Limb (tissue), 2 donors: ENCODE results near the gene SPINK6.

Source experiments
- DNase-seq, 2 donors: peaks; one replicate each; pipeline ENCODE4 v3.0.0-alpha.2; 2016; ENCODE audit errors: extremely low spot score in 2 of 2

SPINK6 gene

DNA sequence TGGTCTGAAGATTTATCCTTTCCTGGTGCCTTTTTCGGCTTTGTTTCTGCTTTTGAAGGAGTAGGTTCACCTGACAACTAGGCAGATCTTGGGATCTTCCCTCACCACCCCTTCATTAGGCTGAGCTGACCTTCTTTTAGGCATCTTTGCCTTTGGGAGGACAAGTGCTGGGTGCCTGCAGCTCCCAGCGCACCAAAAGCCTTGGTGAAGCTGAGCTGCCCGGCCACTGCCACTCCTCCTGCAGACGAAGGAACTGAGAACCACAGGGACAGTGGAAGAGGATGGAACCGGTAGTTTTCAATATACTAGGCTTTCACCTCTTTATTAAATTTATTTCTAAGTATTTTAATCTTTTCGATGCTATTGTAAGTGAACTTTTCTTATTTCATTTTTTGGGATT, 18.7 kb downstream of the SPINK6 start:
- DNase-seq = no peak

DNA sequence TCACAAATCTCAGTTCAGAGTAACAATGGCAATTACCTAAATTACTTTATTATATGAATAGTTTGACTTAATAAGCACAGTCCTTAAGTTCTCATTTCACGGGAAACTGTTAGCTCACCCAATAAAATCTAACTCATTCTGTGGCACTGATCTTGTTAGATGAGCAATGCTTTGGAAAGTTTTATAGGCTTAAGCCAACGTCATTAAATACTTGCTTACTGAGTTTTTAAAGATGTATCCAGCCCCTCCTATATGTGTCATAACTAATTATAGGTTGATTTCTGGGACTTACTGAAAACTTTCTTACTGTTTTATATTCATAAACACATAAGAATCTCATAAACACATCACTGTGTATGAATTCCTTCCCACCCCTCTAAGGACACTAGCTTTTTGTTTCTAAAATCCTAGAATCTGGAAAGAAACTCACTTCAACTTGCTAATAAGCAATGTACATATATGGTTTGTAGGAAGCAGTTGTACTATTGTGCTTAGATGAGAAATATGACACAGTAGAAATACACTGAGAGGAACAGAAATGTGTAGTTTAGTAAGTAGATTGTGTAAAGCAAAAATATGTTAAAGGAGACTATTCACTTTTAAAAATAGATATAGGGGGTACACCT, 21.4 kb downstream of the SPINK6 start:
- no peak for DNase-seq

DNA sequence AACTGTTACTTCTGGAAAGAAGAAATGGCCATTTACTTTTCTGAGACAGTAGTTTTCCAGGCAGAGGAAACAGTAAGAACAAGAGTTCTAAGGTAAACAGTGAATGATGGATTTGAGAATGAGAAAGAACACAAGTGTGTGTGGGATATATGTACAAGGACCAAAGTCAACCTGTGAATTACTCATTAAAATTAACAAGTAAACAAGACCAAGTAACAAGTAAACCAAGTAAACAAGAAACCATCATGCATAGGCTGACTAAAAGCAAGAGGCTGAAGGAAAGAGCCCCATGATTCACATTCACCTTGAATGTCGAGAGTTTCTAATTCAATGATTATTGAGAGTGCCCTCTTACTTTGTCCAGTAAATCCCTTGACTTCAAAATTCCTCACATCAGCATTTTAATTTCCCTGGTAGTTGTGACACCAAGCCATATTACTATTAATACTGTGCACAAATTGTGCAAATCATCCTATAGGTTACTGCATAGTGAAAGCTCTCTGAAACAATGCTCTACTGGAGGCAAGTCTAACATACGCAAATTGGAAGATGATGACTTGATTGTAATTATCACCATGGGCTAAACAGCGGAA, 25.6 kb downstream of the SPINK6 start:
- no peak for DNase-seq

DNA sequence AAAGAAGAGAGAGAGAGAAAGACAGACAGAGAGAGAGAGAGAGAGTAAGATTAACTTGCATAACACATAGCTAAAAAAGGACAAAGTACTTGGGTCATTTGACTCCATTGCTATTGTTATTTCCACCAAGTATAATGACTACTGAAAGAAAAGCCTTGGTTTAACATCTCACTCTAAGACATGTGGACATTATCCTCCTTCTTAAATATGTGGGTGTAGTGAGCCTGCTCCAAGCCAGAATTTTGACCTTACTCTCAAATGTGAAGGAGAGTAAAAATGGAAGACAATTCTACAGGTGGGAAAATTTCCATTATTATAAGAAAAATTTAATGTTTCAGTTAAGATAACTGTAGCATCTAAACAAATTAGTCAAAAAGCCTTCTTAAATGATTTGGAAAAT, 27.0 kb downstream of the SPINK6 start:
- no peak for DNase-seq

DNA sequence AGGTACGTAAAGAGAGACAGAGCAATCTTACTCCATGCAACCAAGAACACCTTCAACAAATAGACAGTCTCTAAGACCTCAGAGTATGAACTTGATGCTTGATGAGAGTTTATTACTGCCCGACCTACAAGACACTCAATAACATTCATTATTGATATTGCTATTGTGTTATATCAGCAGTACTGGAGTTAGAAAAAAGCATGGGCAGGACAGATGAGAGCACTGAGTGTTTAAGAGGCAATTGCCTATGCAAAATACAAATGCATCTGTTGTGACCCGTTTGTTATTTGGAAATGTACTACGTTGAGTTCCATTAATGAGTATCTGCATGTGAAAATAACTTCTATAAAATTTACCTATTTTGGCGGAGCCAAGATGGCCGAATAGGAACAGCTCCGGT, 27.4 kb downstream of the SPINK6 start:
- no peak for DNase-seq

DNA sequence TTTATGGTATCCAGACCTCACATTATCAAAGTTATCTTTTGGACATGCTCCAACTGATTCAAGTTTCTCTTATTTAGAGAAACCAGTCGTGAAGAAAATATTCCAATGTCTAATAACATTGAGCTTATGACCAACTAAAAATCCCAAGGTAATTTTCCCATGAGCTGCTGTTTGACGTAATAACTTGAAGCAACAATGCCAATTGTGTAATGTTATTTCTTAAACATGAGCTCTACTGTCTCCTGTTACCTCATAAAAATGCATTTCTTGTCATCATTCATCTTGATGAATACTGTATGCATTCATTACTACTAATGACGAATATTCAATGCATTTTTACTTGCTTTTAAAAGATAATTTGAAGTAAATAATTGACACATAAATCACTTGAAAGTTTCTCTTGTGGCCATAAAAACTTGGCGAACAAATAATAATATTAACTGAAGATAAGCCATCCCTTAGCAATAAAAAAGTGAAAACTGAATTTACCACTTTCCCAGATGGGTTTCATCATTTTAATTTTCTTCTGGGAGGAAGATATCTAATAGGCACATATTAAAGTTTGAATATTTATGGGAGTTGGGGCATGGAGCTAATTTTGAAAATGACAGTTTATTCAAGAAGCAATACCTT, 35.1 kb downstream of the SPINK6 start:
- no peak for DNase-seq

DNA sequence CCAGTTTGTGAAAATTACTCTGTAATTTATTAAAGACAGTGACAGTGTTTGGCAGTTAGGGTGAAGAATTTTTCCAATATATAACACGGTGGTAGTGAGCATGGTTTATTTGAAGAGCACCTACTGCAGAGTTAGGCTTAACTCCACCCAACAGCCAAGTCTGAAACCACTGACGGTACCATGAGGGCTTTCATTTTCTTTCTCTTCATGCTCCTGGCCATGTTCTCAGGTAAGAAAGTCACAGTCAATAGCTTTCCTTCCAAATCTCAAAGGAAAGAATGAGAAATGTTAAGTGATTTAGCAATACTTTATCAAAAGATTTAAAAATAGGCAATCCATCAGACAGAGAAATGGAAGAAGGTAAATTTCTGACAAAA, 35.6 kb downstream of the SPINK6 start, which contains the start of gene MARCOL:
Gene MARCOL, plus strand, starts transcription at position 108 of the 377 bp plus-strand sequence. Its CDS starts 73 bp downstream, at position 181.
- DNase-seq = no peak

DNA sequence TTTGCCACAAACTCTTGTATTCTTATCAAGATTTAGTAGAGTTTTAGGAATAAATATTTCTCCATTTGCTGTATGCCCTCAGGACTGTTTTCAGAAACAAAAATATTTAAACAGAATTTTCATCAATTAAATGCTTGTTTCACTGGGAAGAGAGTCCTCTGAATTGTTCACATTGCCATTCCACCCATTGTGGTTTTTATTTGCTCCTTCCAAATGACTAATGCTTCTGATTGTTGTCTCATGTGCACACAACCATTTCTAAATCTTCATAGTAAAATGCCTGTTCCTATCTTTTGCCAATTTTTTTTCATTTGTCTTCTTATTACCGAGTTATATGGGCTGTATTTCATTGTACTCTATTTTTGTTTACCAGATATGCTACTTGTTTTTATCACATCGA, 46.1 kb downstream of the SPINK6 start:
- DNase-seq = no peak

DNA sequence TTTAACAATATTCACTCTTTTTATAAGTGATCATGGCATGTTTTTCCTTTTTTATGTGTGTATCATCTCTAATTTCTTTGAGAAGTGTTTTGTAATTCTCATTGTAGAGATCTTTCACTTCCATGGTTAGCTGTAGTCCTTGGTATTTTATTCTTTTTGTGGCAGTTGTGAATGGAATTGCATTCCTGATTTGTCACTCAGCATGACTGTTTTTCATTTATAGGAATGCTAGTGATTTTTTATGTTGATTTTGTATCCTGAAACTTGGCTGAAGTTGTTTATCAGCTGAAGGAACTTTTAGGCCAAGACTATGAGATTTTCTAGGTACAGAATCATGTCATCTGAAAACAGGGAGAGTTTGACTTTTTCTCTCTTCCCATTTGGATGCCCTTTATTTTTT, 52.6 kb downstream of the SPINK6 start:
- DNase-seq = no peak

DNA sequence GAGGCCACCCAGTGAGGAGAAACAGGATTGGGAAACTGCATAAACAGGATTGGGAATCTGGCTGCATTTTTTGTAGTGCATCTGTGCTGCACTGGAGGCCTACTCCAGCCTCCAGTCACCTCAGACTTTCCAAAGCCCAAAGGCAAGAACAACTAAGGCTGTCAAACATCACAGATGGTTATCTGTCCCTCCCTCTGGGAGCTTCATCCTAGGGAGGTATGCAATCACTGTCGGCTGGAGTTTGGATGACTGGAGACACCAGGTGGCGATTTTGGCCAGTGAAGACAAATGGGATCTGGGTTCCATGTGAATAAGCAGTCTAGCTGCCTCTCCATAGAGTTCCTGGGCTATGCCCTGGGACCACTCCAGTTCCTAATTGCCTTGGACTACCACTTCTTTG, 56.4 kb downstream of the SPINK6 start:
- no peak for DNase-seq

DNA sequence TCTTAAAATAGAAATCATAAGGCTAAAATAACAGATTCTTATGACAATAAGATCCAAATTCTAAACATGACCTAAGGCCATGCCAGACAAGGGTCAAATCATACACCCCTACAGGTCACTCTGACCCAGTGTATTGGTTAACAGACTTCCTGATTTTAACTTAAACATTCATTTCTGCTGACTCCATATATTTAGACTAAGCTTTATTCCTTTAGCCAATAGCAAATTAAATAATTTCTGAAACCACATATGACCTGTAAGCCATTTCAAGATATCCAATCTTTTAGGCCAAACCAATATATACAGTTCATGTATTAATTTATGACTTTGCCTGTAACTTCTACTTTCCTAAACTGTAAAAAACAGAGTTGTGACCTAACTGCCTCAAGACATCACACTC, 58.4 kb downstream of the SPINK6 start:
- no peak for DNase-seq
